Pons (tissue), 1 donor: Measurements from ENCODE around the gene CALML5.

Experiments used
- DNase-seq: peaks from one replicate; pipeline ENCODE4 v3.0.0-alpha.2; 2016; ENCODE audit warnings: low spot score

The CALML5 gene

DNA sequence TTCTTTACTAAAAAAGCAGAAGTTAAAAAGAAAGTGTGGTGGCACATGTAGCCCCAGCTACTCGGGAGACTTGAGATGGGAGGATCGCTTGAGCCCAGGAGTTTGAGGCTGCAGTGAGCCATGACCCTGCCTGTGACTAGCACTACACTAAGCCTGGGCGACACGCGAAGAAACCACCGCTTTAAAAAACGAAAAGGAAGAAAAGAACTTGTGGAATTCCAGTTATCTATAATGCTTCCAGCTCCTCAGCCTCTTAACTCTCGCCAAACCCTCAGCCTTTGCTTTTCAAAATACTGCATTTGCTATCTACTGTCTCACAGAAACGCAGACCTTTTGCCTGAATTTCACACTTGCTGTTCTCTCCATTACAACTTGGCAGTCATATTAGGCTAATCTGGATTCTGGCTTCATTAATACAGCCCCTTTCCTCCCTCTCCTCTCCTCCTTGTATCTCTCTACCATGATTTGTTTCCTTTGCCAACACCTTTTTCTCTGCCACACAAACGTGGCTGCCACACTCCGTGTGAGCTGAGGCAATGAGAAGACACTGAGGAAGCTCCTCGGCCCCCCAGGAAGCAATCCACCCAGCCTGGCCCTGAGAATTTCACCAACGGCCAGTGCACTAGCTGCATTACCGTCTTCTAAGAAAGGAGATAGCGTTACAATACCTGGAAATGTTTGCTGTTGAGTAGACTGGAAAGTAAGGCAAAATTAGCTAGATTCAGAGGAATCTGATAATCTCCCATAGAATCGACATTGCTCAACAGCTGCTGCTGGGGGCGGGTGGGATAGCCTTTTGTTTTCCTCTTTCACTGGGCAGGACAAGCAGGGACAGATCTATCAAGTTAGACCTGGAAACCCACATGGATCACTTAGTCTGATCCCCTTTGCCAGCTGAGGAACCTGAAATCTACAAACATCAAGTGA, 37.2 kb downstream of the CALML5 start:
- DNase-seq, result no peak

GRCh38 chr10:5461203-5461588, 38.2 kb downstream of the CALML5 start:
- peak; percentile 72 for DNase-seq

DNA sequence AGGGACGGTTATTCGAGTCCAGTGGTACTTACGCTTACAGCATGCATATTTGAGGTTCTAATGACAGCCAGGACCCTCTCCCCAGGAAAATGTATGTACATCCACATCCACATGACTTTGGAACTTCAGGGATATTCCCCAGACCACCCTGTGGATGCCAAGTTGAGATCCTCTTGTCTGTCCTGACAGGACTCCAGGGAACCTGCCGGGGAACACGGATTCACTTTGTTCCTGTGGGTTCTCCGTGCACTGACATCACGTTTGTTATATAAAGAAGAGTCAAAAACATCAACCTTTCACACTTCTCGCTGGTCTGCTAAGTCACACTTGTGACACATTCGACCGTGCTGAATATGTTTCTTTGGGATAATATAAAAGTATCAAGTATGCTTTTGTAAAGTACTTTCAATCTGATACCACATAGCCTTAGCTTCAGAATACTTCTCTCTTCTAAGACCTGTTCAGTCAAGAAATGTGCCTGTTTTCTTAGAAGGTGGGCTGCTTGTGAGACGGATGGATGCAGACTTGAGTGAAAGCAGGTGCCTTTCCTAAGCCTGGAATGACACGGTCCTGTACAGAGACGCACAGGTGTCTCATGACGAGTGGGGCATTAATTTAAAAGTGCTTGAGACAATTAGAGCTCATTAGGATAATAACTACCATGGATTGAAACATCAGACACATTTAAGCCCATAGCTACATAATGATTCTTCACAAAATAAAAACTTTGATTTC, 38.7 kb downstream of the CALML5 start:
- no peak for DNase-seq

DNA sequence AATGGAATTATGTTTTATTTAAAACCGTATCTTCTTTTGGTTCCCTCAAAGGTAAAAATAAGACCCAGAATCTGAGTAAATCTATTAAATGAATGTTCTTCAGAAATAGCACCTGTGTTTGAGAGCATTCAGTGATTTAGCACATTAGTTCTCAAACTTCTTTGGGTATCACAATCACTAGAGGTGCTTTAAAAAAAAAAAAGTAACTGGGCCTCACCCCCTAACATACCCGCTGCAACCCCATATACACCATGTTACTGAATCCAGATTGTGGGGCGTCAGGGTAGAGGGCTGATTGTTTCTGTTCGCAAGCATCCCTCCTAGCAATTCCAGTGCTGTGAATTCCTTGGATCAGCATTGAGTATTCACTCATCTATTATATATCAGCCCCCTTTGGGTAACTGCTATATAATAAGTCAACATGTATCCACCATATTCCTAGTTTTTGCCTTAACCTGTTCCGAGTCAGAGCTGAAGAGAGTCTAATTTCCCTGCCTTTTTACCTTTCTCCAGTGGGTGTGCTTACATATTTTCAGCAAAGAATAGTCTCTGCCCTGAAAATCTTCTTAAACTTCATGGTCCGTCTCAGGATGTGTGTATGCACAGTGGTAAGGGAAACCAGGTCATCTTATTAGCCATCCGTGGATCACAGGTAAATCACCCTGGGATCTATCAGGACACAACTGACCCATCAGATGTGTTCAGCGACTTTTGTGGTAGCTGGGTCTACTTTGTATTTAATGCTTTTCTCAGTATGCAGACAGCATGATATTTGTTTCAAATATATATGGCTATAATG, 40.2 kb downstream of the CALML5 start:
- no peak for DNase-seq

- no peak for DNase-seq
Measured at GRCh38 chr10:5458425-5458824, 40.9 kb downstream of the CALML5 start.

DNA sequence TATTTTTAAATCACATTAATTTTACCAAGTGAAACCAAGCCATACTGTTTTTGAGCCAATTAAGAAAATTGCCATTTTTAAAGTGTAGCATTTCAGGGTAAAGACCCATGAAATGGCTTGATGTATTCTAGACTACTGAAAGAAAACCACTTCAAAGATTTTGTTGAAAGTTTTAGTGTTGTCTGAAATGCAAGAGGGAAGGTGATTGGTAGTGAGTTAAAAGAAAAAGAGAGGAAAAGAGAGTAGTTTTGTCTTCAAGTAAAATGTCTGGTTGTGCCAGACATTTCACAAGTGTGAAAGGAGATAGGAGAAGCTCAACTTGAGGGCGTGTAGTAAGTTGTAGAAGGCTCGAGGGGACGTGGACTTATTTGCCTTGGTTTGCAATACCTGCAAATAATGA, 41.6 kb downstream of the CALML5 start:
- no peak for DNase-seq

- DNase-seq, result no peak
Measured at GRCh38 chr10:5456563-5456962, 42.8 kb downstream of the CALML5 start.

DNA sequence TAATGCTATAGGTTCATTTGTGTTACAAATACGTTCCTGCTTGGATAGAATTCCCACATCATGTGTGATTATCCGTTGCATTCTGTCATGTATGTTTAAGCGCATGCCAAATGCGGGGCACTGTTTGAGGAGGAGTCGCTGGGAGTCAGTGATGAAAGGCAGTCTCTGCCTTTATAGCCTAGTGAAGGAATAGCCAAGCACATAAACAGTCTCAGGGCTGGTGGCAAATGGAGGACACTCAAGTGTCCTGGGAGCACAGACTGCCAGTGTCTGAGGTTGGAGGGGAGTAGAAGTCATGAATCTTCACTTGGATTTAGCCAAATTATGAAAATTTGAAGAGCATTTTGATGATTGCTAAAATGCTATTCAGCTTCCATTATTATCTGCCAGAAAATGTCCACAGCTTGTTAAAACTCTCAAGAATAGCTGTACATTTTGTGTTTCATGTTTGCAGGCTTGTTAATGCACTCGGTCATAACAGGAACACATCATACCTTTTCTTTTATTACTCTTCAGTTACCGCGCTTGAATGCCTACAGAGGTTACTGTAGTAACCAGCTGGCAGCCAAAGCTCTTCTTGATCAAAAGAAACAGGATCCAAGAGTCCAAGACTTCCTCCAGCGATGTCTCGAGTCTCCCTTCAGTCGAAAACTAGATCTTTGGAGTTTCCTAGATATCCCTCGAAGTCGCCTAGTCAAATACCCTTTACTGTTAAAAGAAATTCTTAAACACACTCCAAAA, 45.5 kb downstream of the CALML5 start:
- no peak for DNase-seq

DNA sequence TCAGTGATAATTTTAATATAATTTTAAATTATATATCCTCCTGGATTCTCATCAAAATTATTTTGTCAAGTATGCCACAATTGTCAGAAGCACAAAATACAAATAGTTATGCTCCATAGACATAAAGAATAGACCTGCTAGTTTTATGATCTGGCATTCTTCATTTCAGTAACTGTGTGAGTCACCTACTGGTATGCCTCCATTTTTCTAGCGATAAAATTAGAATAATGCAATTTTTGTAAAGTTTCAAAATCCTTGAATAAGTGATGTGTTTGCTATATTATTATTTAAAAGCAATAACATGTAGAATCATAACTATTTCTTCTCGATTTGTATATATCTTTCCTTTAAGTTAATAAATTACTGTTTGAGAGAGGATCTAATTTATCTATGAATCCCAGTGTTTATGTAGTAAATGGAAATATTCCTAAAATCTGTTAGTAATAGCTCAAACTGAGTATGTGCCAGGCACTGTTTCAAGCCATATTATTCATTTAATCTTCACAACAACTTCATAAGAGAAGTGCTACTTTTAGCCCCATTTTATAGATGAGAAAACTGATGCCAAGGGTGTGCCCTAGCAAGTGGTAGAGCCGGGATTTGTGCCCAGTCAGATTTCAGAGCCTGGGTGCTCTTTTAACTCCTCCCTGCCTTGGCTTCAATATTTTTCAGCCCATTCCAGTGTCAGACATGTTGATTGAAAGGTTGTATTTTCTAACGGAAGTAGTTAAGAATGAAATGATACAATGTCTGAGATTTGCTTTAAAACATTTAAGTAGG, 48.6 kb downstream of the CALML5 start:
- no peak for DNase-seq

GRCh38 chr10:5449823-5450222, 49.5 kb downstream of the CALML5 start:
- DNase-seq, result no peak

GRCh38 chr10:5449227-5449626, 50.1 kb downstream of the CALML5 start:
- no peak for DNase-seq
